ENCODE data around the gene GPR31.
"Not testable (repeated sequence)": the region's sequence is repeated elsewhere in the genome, so short reads cannot be mapped to it uniquely, and the experiment has no call there.

DNA sequence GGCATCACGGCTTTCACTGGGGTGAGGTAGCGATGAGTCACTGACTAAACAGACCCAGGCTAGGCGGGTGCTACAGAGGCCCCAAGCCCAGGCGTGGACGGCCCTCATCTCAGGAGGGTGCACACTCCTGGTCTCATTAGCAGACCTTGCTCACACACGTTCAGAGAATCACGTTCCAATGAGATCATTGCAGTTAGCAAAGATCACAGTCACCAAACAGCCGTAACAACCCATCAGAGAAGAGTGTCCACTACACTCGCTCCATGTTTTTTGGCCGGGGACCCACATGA lies 46.2 kb upstream of the GPR31 start:
- not testable (repeated sequence) for TF ChIP-seq ZNF274 (IDR thresholded peaks at IDR 0.05; ENCODE audit: low read depth, low read length); SUZ12 (IDR thresholded peaks at IDR 0.05; ENCODE audit: extremely low read depth, insufficient read depth, insufficient read length)
